Liver (tissue), 3 donors: Measurements from ENCODE around the gene SLC2A4.

ENCODE experiments used
- ATF3 ChIP-seq: IDR thresholded peaks from 2 replicates; pipeline ENCODE4 v1.6.1; 2016; ENCODE audit warnings: antibody characterized with exemption
- CTCF ChIP-seq: fragments of 150-350 bp; IDR thresholded peaks from 2 replicates; pipeline ENCODE4 v1.5.1; 2017; ENCODE audit warnings: improper control_type of control experiment, low read depth, low read length; ENCODE audit not compliant: missing input control
- NR2F2 ChIP-seq: IDR thresholded peaks from 2 replicates; pipeline ENCODE4 v1.6.1; 2016; ENCODE audit warnings: antibody characterized with exemption
- RAD21 ChIP-seq, 2 donors: IDR thresholded peaks; 2 replicates each; pipeline ENCODE4 v1.6.1; 2016; ENCODE audit warnings: antibody characterized with exemption in 2 of 2, mild to moderate bottlenecking in 2 of 2
- REST ChIP-seq: IDR thresholded peaks from 2 replicates; pipeline ENCODE4 v1.6.1; 2016; ENCODE audit warnings: antibody characterized with exemption, mild to moderate bottlenecking
- TAF1 ChIP-seq: conservative IDR thresholded peaks from 2 replicates; pipeline ENCODE4 v1.6.1; 2016; ENCODE audit warnings: antibody characterized with exemption, mild to moderate bottlenecking
- ZBTB33 ChIP-seq: IDR thresholded peaks from 2 replicates; pipeline ENCODE4 v1.6.1; 2016; ENCODE audit warnings: antibody characterized with exemption
- donor health status: healthy.
- donor health status: healthy.

- TF ChIP-seq NR2F2, result peak; percentile 43
- no peak for TF ChIP-seq CTCF
- no peak for TF ChIP-seq TAF1
- TF ChIP-seq REST, result peak; percentile 46
- peak; percentile 9 for TF ChIP-seq ZBTB33
- TF ChIP-seq ATF3, result no peak
- TF ChIP-seq RAD21 (IDR thresholded peaks at IDR 0.05), result no peak
Observed at GRCh38 chr17:7329374-7329996, 48.0 kb downstream of the SLC2A4 start.
